H1 (cell line): ENCODE data around the gene KCNH8. TPM values are rescaled to one million over a fixed set of nuclear protein-coding genes. Genes with fewer than 3 reads are reported as not detected.

ENCODE experiments used
- CTCF ChIA-PET: fragments of 300-600 bp; sonication (Branson Sonifier 250); formaldehyde crosslinking; loops from one replicate; lab custom pipeline; 2021; ENCODE audit not compliant: partially characterized antibody; lab: Charles Lee
- POLR2A ChIA-PET: fragments of 300-600 bp; sonication (Branson Sonifier 250); formaldehyde crosslinking; loops from one replicate; lab custom pipeline; 2021; ENCODE audit warnings: inconsistent platforms; ENCODE audit not compliant: partially characterized antibody; lab: Charles Lee
- DNase-seq, 2 experiments: peaks; one replicate each; pipeline versions ENCODE4 v3.0.0 to v3.0.0-alpha.2; 2010 to 2022; ENCODE audit warnings: low spot score in 2 of 2, low read depth in 1 of 2, mixed read lengths in 1 of 2
- FAIRE-seq: peaks from 2 replicates; lab custom pipeline; 2011; peaks lifted over from hg19 to GRCh38; lab: Jason Lieb, UNC
- H2AFZ ChIP-seq: 2 replicates; pipeline ENCODE4 v1.8.1; 2012; ENCODE audit warnings: low read length, inconsistent platforms
- H2AK5ac ChIP-seq: 2 replicates; pipeline ENCODE4 v1.6.1; 2013; ENCODE audit warnings: low read depth, low read length
- H2BK120ac ChIP-seq: replicated peaks from 2 replicates; pipeline ENCODE3; 2013; ENCODE audit warnings: low read depth, low read length, inconsistent platforms
- H2BK12ac ChIP-seq: 2 replicates; pipeline ENCODE4 v1.6.1; 2013; ENCODE audit warnings: low read depth, low read length
- H2BK15ac ChIP-seq: 2 replicates; pipeline ENCODE4 v1.6.1; 2013; ENCODE audit warnings: low read length
- H2BK20ac ChIP-seq: 2 replicates; pipeline ENCODE4 v1.6.1; 2013; ENCODE audit warnings: low read length
- H2BK5ac ChIP-seq: 2 replicates; pipeline ENCODE4 v1.6.1; 2013; ENCODE audit warnings: low read depth, low read length
- H3K14ac ChIP-seq: 2 replicates; pipeline ENCODE4 v1.6.1; 2013; ENCODE audit warnings: inconsistent platforms; ENCODE audit not compliant: insufficient read length
- H3K18ac ChIP-seq: 2 replicates; pipeline ENCODE4 v1.6.1; 2013; ENCODE audit warnings: low read length; ENCODE audit errors: extremely low read depth
- H3K23ac ChIP-seq: 2 replicates; pipeline ENCODE4 v1.6.1; 2013; ENCODE audit warnings: inconsistent platforms; ENCODE audit not compliant: insufficient read length
- H3K23me2 ChIP-seq: 2 replicates; pipeline ENCODE4 v1.6.1; 2013; ENCODE audit warnings: low read depth, low read length
- H3K27ac ChIP-seq: 2 replicates; pipeline ENCODE4 v1.6.1; 2011; ENCODE audit warnings: low read depth, low read length, inconsistent platforms
- H3K27me3 ChIP-seq, 4 experiments: replicated peaks in 1 of 4; 1 replicate in 1 of 4; 2 replicates in 3 of 4; pipeline versions ENCODE4 v1.6.1 to v1.8.1; 2011 to 2013; ENCODE audit warnings: low read length in 3 of 4, mild to moderate bottlenecking in 3 of 4, inconsistent platforms in 2 of 4, mixed read lengths in 2 of 4, moderate library complexity in 1 of 4; ENCODE audit not compliant: control insufficient read depth in 3 of 4, insufficient read depth in 3 of 4; ENCODE audit errors: extremely low read depth in 1 of 4
- H3K36me3 ChIP-seq, 4 experiments: 2 replicates each; pipeline versions ENCODE4 v1.6.1 to v1.8.1; 2011 to 2013; ENCODE audit warnings: mild to moderate bottlenecking in 4 of 4, low read length in 3 of 4, moderate library complexity in 2 of 4, control low read depth in 1 of 4, inconsistent platforms in 1 of 4; ENCODE audit not compliant: insufficient read depth in 4 of 4, control insufficient read depth in 2 of 4
- H3K4ac ChIP-seq: replicated peaks from 2 replicates; pipeline ENCODE3; 2013; ENCODE audit warnings: low read length, low read depth, mixed read lengths, inconsistent platforms; ENCODE audit not compliant: insufficient read length
- H3K4me1 ChIP-seq, 4 experiments: replicated peaks in 1 of 4; 1 replicate in 1 of 4; 2 replicates in 3 of 4; pipeline versions ENCODE4 v1.6.1 to v1.8.1; 2011 to 2013; ENCODE audit warnings: low read length in 3 of 4, inconsistent platforms in 2 of 4, mixed read lengths in 1 of 4; ENCODE audit not compliant: insufficient read depth in 4 of 4, control insufficient read depth in 3 of 4
- H3K4me2 ChIP-seq, 2 experiments: 2 replicates each; pipeline versions ENCODE4 v1.6.1 to v1.8.1; 2011 to 2013; ENCODE audit warnings: low read depth in 2 of 2, low read length in 2 of 2, control low read depth in 1 of 2, inconsistent platforms in 1 of 2, mild to moderate bottlenecking in 1 of 2; ENCODE audit not compliant: insufficient read depth in 1 of 2
- H3K4me3 ChIP-seq, 4 experiments: fragments of 200-600, 300-600 bp in 1 of 4; sonication (generic), shearing (Covaris generic), sonication (Bioruptor Twin) in 1 of 4; 2 replicates each; pipeline versions ENCODE4 v1.5.1 to v1.8.1; 2011 to 2016; ENCODE audit warnings: low read length in 4 of 4, low read depth in 3 of 4, control low read depth in 2 of 4, inconsistent platforms in 2 of 4, mild to moderate bottlenecking in 2 of 4, mixed read lengths in 1 of 4, moderate library complexity in 1 of 4; ENCODE audit not compliant: insufficient read depth in 2 of 4; ENCODE audit errors: extremely low read depth in 1 of 4
- H3K56ac ChIP-seq: replicated peaks from 2 replicates; pipeline ENCODE3; 2013; ENCODE audit warnings: low read depth, mild to moderate bottlenecking, mixed read lengths, low read length, inconsistent platforms; ENCODE audit not compliant: insufficient read length
- H3K79me1 ChIP-seq: 2 replicates; pipeline ENCODE4 v1.6.1; 2013; ENCODE audit warnings: low read depth, low read length, control low read depth
- H3K79me2 ChIP-seq, 2 experiments: 2 replicates each; pipeline versions ENCODE4 v1.6.1 to v1.8.1; 2012 to 2013; ENCODE audit warnings: low read length in 2 of 2, mild to moderate bottlenecking in 2 of 2, inconsistent platforms in 1 of 2; ENCODE audit not compliant: insufficient read depth in 2 of 2, control insufficient read depth in 1 of 2
- H3K9ac ChIP-seq, 4 experiments: replicated peaks in 1 of 4; 1 replicate in 1 of 4; 2 replicates in 3 of 4; pipeline versions ENCODE4 v1.6.1 to v1.8.1; 2011 to 2013; ENCODE audit warnings: low read depth in 3 of 4, low read length in 3 of 4, control low read depth in 2 of 4, mild to moderate bottlenecking in 2 of 4, moderate library complexity in 2 of 4, inconsistent platforms in 1 of 4; ENCODE audit errors: extremely low read depth in 1 of 4
- H3K9me3 ChIP-seq, 2 experiments: 2 replicates each; pipeline versions ENCODE4 v1.6.1 to v1.8.1; 2012 to 2013; ENCODE audit warnings: mild to moderate bottlenecking in 2 of 2, moderate library complexity in 2 of 2, control low read depth in 1 of 2, inconsistent platforms in 1 of 2, low read depth in 1 of 2, low read length in 1 of 2, mixed read lengths in 1 of 2; ENCODE audit not compliant: insufficient read depth in 2 of 2
- H4K20me1 ChIP-seq, 2 experiments: replicated peaks in 1 of 2; 2 replicates each; pipeline versions ENCODE3 to v1.8.1; 2011 to 2013; ENCODE audit warnings: inconsistent platforms in 2 of 2, low read length in 2 of 2, mild to moderate bottlenecking in 1 of 2; ENCODE audit not compliant: insufficient read depth in 2 of 2, control insufficient read depth in 1 of 2
- H4K5ac ChIP-seq: 2 replicates; pipeline ENCODE4 v1.6.1; 2013; ENCODE audit warnings: low read length, low read depth, mixed read lengths, inconsistent platforms; ENCODE audit not compliant: insufficient read length
- H4K8ac ChIP-seq: 2 replicates; pipeline ENCODE4 v1.8.0; 2013; ENCODE audit warnings: mild to moderate bottlenecking, moderate library complexity, low read length, inconsistent platforms; ENCODE audit not compliant: insufficient read depth; ENCODE audit errors: extremely low read depth
- H4K91ac ChIP-seq: replicated peaks from 2 replicates; pipeline ENCODE3; 2013; ENCODE audit warnings: low read length, mixed read lengths, inconsistent platforms; ENCODE audit not compliant: insufficient read length
- ATF2 ChIP-seq: IDR thresholded peaks from 2 replicates; pipeline ENCODE4 v1.6.1; 2012; ENCODE audit warnings: low read length, inconsistent platforms
- JUND ChIP-seq: IDR thresholded peaks from 2 replicates; pipeline ENCODE4 v1.6.1; 2011; ENCODE audit warnings: mild to moderate bottlenecking, improper control_type of control experiment, low read length
- WGBS, 2 experiments: shearing (Covaris generic) in 1 of 2; methylation state at CpG; one replicate each; pipeline versions ENCODE4 v1.1.6 to v1.1.7; 2013 to 2015; ENCODE audit warnings: low lambda C conversion rate in 2 of 2, mixed read lengths in 2 of 2, inconsistent platforms in 1 of 2, low coverage in 1 of 2, missing lambda C conversion rate in 1 of 2; ENCODE audit not compliant: insufficient replicate concordance in 2 of 2, insufficient coverage in 1 of 2, insufficient read length in 1 of 2; ENCODE audit errors: extremely low coverage in 1 of 2, missing lambda C conversion rate in 1 of 2; 5-methylcytosine and 5-hydroxymethylcytosine counted together
- polyA plus RNA-seq, 7 experiments: library from polyadenylated mRNA; depleted of rRNA in 3 of 7; stranded (reverse) in 5 of 7; unstranded in 2 of 7; fragments of >200 nt in 5 of 7; fragments of 200-250 nt in 2 of 7; gene quantifications; 1 replicate in 5 of 7; 2 replicates in 1 of 7; 4 replicates in 1 of 7; pipeline versions ENCODE4 v1.2.1 to v1.2.3, GENCODE V29; 2011 to 2013; ENCODE audit warnings: missing spikeins in 2 of 7, mixed read lengths in 2 of 7
- total RNA-seq: library from RNA; stranded (reverse); fragmentation: NEBNext Ultra II Directional; extraction: Animal tissue kit (Norgen Biotek cat#: 25700); gene quantifications from 2 replicates; pipeline ENCODE4 v1.2.1, GENCODE V29; 2021

Gene KCNH8
- total and polyA plus RNA-seq, 2 of the 8 experiments (the other 6 are each of a cell fraction or from before 2014, with no cell fraction given): 2.2 to 2.4 TPM

GRCh38 chr3:19399836-19400235 is 251.5 kb downstream of the KCNH8 start:
- TF ChIP-seq ATF2 (no peak), JUND (no peak)
- no peak overlapping the region for H3K4ac ChIP-seq
- DNase-seq (no peak), FAIRE-seq (no peak)
- H2BK12ac ChIP-seq: no peak overlapping the region
- no peak overlapping the region for H4K8ac ChIP-seq
- H3K18ac ChIP-seq: no peak overlapping the region
- POLR2A ChIA-PET: no interaction called here
- H3K9ac ChIP-seq: no peak overlapping the region
- H2AK5ac ChIP-seq: no peak overlapping the region
- no peak overlapping the region for H4K91ac ChIP-seq
- no peaks in the 10 kb centered on the region for H4K20me1 ChIP-seq
- H3K23me2 ChIP-seq: no peaks in the 10 kb centered on the region
- H4K5ac ChIP-seq: no peak overlapping the region
- H3K9me3 ChIP-seq: no peaks in the 10 kb centered on the region
- H3K4me2 ChIP-seq: no peak overlapping the region
- no peaks in the 10 kb centered on the region for H3K27me3 ChIP-seq
- H3K56ac ChIP-seq: no peak overlapping the region
- H2AFZ ChIP-seq: no peak overlapping the region
- H2BK5ac ChIP-seq: no peak overlapping the region
- H3K4me1 ChIP-seq: peaks cover 0 to 5% (median 0%) of the 10 kb centered on the region in 4 experiments; a peak in 2 of 7 replicates
- H2BK15ac ChIP-seq: no peak overlapping the region
- no peak overlapping the region for H2BK120ac ChIP-seq
- H3K79me2 ChIP-seq: no peaks in the 10 kb centered on the region
- CTCF ChIA-PET: interaction anchor here (0.7 kb wide), 1 partner anchor 51 kb away, joined by 4 read pairs; no protein-coding TSS in a partner anchor
- 89% methylated on average over 2 of the region's 2 CpGs; no CpG with 5 or more reads in 1 of the 2 experiments for WGBS, 2 experiments
- H3K79me1 ChIP-seq: no peaks in the 10 kb centered on the region
- no peak overlapping the region for H3K23ac ChIP-seq
- H3K14ac ChIP-seq: no peak overlapping the region
- H3K4me3 ChIP-seq: no peak overlapping the region
- no peak overlapping the region for H2BK20ac ChIP-seq
- no peaks in the 10 kb centered on the region for H3K36me3 ChIP-seq
- no peak overlapping the region for H3K27ac ChIP-seq
